HG03565 (cell line): ENCODE results near the gene GPR25.
"Not testable (repeated sequence)": the region's sequence is repeated elsewhere in the genome, so short reads cannot be mapped to it uniquely, and the experiment has no call there.

Source experiments
- ATAC-seq: cut with Tn5 transposase; IDR thresholded peaks from one replicate; pipeline ENCODE4 v1.9.1; 2021; ENCODE audit warnings: mild to moderate bottlenecking, moderate library complexity; ENCODE audit not compliant: unreplicated experiment

GPR25 gene

DNA sequence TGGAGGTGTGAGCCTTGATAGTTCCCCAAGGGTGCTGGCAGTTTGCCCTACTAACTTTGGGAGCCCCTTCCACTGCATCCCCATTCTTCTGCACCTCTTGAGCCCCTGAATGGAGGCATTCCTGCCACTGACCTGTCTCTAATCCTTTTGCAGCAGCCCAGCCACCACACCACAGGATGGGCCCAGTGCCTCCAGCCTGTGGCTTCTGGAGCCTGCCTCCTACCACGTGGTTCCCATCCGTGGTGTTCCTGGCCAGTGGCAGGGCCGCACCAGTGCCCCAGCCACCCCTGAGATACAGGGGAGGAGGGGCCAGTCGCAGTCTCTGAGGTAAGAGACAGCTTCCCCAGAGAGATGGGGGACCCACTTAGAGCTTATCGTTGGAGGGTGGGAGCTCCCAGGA is 36.3 kb downstream of the GPR25 start:
- ATAC-seq: no peak

GRCh38 chr1:200909757-200910239 is 37.0 kb downstream of the GPR25 start:
- no peak for ATAC-seq

DNA sequence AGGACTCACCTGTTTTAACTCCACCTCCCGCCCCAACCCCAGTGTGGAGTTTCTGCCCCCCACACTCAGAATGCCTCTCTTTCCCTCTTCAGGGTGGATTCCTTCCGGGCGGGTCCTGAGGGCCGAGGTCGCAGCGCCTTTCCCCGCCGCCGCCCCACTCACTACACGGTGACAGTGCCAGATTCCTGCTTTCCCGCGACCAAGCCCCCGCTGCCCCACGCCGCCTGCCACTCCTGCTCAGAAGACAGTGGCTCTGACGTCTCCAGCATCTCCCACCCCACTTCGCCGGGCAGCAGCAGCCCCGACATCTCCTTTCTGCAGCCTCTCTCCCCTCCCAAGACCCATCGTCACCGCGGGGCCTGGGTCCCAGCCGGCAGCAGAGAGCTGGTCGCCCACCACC is 38.6 kb downstream of the GPR25 start:
- no peak for ATAC-seq

GRCh38 chr1:200911936-200912335 is 39.2 kb downstream of the GPR25 start:
- not testable (repeated sequence) for ATAC-seq

GRCh38 chr1:200912737-200913407 is 40.1 kb downstream of the GPR25 start:
- no peak for ATAC-seq

GRCh38 chr1:200916152-200916551 is 43.4 kb downstream of the GPR25 start:
- no peak for ATAC-seq

DNA sequence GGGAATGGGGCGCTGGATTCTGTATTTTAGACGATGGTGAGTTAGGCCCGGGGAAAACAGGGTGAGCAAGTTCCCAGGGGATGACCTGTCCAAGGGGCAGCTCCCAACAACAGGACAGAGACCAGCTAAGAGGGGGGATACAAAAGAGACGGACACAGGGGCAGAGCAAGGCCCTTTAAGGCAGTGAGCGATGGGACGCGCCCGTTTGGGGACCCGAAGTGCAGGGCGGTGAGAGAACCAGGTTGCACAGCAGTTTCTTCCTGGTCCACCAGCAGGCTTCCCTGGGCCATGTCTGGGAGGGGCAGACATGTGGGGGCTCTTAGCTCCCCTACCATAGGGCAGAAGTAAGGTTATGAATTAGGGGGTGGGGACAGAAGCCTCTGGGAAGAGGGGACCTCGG is 43.9 kb downstream of the GPR25 start:
- ATAC-seq: no peak

DNA sequence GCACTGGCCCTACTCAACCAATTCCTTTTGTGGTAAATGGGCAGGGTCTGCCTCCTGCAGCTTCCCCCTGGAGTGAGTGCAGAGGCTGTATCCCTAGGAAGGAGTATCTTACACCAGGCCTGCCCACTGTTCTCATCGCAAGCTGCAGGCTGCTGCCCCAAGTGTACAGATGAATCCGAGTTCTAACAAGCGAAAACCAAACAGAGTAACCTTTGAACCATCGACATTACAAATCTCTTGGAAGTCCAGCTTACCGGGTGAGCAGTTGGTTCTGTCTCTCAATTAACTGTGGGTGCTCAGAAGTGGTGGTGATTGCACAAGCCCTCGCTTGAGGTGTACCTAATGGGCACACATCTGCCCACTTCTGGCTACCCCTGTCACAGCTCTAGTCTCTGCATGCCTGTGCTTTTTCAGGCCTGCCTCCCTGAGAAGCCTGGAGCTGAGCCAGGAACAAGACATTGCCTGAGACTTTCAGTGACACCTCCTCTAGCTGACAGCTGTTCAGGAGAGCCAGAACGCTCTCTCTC is 44.6 kb downstream of the GPR25 start:
- ATAC-seq: no peak

GRCh38 chr1:200918006-200918405 is 45.2 kb downstream of the GPR25 start:
- ATAC-seq: no peak

DNA sequence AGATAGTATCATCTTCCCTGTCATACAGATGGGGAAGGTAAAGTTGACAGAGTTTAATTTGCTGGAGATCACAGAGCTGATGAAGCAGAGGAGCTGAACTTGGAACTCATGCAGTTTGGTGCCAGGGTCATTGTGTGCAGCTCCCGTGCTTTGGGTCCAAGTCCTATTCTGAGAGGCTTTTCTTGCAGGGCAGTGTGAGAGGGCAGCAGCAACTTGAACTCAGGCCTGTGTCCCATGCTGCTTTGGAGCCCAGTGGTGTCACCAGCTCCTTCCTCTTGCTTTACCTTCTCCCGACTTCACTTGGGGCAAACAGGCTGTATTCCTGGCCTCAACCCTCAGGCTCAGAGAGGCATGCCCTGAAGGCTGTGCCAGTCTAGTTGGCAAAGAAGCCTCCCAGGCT is 46.6 kb downstream of the GPR25 start:
- no peak for ATAC-seq

GRCh38 chr1:200921571-200922110 is 48.9 kb downstream of the GPR25 start:
- ATAC-seq: no peak

- no peak for ATAC-seq
Measured at GRCh38 chr1:200922406-200922805, 49.6 kb downstream of the GPR25 start.

- ATAC-seq: no peak
Measured at GRCh38 chr1:200923601-200924000, 50.8 kb downstream of the GPR25 start.
